Fibroblast of lung (primary cell): ENCODE measurements around the gene EEF1A2. TPM values are rescaled to one million over a fixed set of nuclear protein-coding genes. Genes with fewer than 3 reads are reported as not detected.
A peak's percentile ranks its signal among the peaks of the same experiment; 100 is the strongest.

Experiments
- DNase-seq, 2 donors: peaks; one replicate each; pipeline versions ENCODE4 v3.0.0 to v3.0.0-alpha.2; 2010; ENCODE audit warnings: low read depth in 2 of 2
- H2AFZ ChIP-seq: 2 replicates; pipeline ENCODE4 v1.5.1; 2012; ENCODE audit warnings: low read length, control low read depth, inconsistent platforms
- H3K27ac ChIP-seq: 2 replicates; pipeline ENCODE4 v1.5.1; 2011; ENCODE audit warnings: low read length, control low read depth; ENCODE audit not compliant: insufficient read depth
- H3K27me3 ChIP-seq: 2 replicates; pipeline ENCODE4 v1.5.1; 2011; ENCODE audit warnings: mild to moderate bottlenecking, low read length; ENCODE audit not compliant: control insufficient read depth, insufficient read depth
- H3K36me3 ChIP-seq: 2 replicates; pipeline ENCODE4 v1.5.1; 2011; ENCODE audit warnings: low read length; ENCODE audit not compliant: control insufficient read depth, insufficient read depth
- H3K4me1 ChIP-seq: 2 replicates; pipeline ENCODE4 v1.5.1; 2011; ENCODE audit warnings: low read length; ENCODE audit not compliant: control insufficient read depth, insufficient read depth; ENCODE audit errors: extremely low read depth
- H3K4me2 ChIP-seq: 2 replicates; pipeline ENCODE4 v1.5.1; 2011; ENCODE audit warnings: low read length, control low read depth; ENCODE audit not compliant: insufficient read depth; ENCODE audit errors: extremely low read depth
- H3K4me3 ChIP-seq, 4 experiments: fragments of 200-600 bp in 1 of 4; sonication (generic) in 1 of 4; replicated peaks in 1 of 4; 2 replicates each; pipeline ENCODE4 v1.5.1; 2011 to 2016; ENCODE audit warnings: low read length in 4 of 4, low read depth in 3 of 4, mild to moderate bottlenecking in 3 of 4, control low read depth in 2 of 4, inconsistent platforms in 1 of 4, mixed read lengths in 1 of 4; ENCODE audit not compliant: insufficient read depth in 1 of 4; ENCODE audit errors: control extremely low read depth in 1 of 4
- H3K79me2 ChIP-seq: 2 replicates; pipeline ENCODE4 v1.5.1; 2012; ENCODE audit warnings: mild to moderate bottlenecking, low read length, inconsistent platforms; ENCODE audit not compliant: control insufficient read depth, insufficient read depth
- H3K9ac ChIP-seq: 2 replicates; pipeline ENCODE4 v1.5.1; 2011; ENCODE audit warnings: mild to moderate bottlenecking, low read length, control low read depth; ENCODE audit not compliant: insufficient read depth
- H3K9me3 ChIP-seq: 2 replicates; pipeline ENCODE4 v1.5.1; 2012; ENCODE audit warnings: low read depth, low read length; ENCODE audit not compliant: control insufficient read depth, insufficient read depth
- H4K20me1 ChIP-seq: 2 replicates; pipeline ENCODE4 v1.5.1; 2011; ENCODE audit warnings: low read length; ENCODE audit not compliant: control insufficient read depth, insufficient read depth; ENCODE audit errors: extremely low read depth
- CTCF ChIP-seq, 2 donors: IDR thresholded peaks in 1 of 2; conservative IDR thresholded peaks in 1 of 2; 1 replicate in 1 of 2; 2 replicates in 1 of 2; pipeline ENCODE4 v1.5.1; 2011 to 2012; ENCODE audit warnings: low read length in 2 of 2, control low read depth in 1 of 2, inconsistent platforms in 1 of 2, low read depth in 1 of 2, mild to moderate bottlenecking in 1 of 2
- EZH2 ChIP-seq: IDR thresholded peaks from 2 replicates; pipeline ENCODE4 v1.5.1; 2012; ENCODE audit warnings: low read length, control low read depth, mild to moderate bottlenecking; ENCODE audit errors: missing control alignments
- polyA plus RNA-seq, 2 donors: library from polyadenylated mRNA; depleted of rRNA in 1 of 2; stranded (reverse) in 1 of 2; unstranded in 1 of 2; fragments of >200 nt; gene quantifications; 2 replicates each; pipeline ENCODE4 v1.2.1, GENCODE V29; 2011 to 2012; ENCODE audit warnings: missing spikeins in 1 of 2
- total RNA-seq: library from RNA; depleted of rRNA; stranded (reverse); fragments of >200 nt; gene quantifications from 2 replicates; pipeline ENCODE4 v1.2.1, GENCODE V29; 2014

The EEF1A2 gene
- total and polyA plus RNA-seq, 2 donors (not counting 1 experiment from before 2014, with no cell fraction given) = 0.16 to 1.7 TPM

GRCh38 chr20:63522091-63522868 lies 23.4 kb upstream of the EEF1A2 start:
- DNase-seq = no peak
- no peaks in the 10 kb centered on the region for H3K9me3 ChIP-seq
- no peaks in the 10 kb centered on the region for H4K20me1 ChIP-seq
- H3K9ac ChIP-seq = no peak overlapping the region
- H3K36me3 ChIP-seq = peaks cover 5% of the 10 kb centered on the region
- peak overlapping the region; percentile 87 for H3K4me2 ChIP-seq
- peaks cover 14% of the 10 kb centered on the region for H3K79me2 ChIP-seq
- peaks cover 2% of the 10 kb centered on the region for H3K4me1 ChIP-seq
- no peaks in the 10 kb centered on the region for H3K27me3 ChIP-seq
- peak overlapping the region; percentile 20 to 92 (median 38) for H3K4me3 ChIP-seq
- no peak for TF ChIP-seq EZH2
- no peak for TF ChIP-seq CTCF (conservative IDR thresholded peaks at IDR 0.05 in 1 of 2, IDR thresholded peaks at IDR 0.05 in 1 of 2; ENCODE audit: low read depth in 1 of 2, low read length in 2 of 2)
- no peak overlapping the region for H2AFZ ChIP-seq
- H3K27ac ChIP-seq = no peak overlapping the region

GRCh38 chr20:63521602-63522001 lies 22.7 kb upstream of the EEF1A2 start:
- Histone ChIP-seq H3K27ac (peak overlapping the region; percentile 79), H3K27me3 (no peaks in the 10 kb centered on the region), H3K4me2 (peak overlapping the region; percentile 75), H3K4me1 (peaks cover 2% of the 10 kb centered on the region), H2AFZ (no peak overlapping the region), H3K36me3 (peaks cover 5% of the 10 kb centered on the region), H3K79me2 (peaks cover 14% of the 10 kb centered on the region), H3K9ac (peak overlapping the region; percentile 81), H3K9me3 (no peaks in the 10 kb centered on the region), H4K20me1 (no peaks in the 10 kb centered on the region), H3K4me3 (peak overlapping the region; percentile 69 to 92 (median 92))
- no peak for DNase-seq
- TF ChIP-seq CTCF (conservative IDR thresholded peaks at IDR 0.05 in 1 of 2, IDR thresholded peaks at IDR 0.05 in 1 of 2; ENCODE audit: low read depth in 1 of 2, low read length in 2 of 2) = no peak
- TF ChIP-seq EZH2 = no peak

GRCh38 chr20:63520934-63521601 lies 22.2 kb upstream of the EEF1A2 start:
- H2AFZ ChIP-seq = no peak overlapping the region

More at GRCh38 chr20:63520934-63521601, 22.2 kb upstream of the EEF1A2 start:
- peak; percentile 50 to 65 for DNase-seq
- Histone ChIP-seq H3K4me2 (peak overlapping the region; percentile 75), H3K9me3 (no peaks in the 10 kb centered on the region), H3K27me3 (no peaks in the 10 kb centered on the region), H3K79me2 (peaks cover 14% of the 10 kb centered on the region), H3K27ac (peak overlapping the region; percentile 79), H3K36me3 (peaks cover 5% of the 10 kb centered on the region), H3K4me3 (peak overlapping the region; percentile 69 to 92 (median 92)), H4K20me1 (no peaks in the 10 kb centered on the region), H3K9ac (peak overlapping the region; percentile 81), H3K4me1 (peaks cover 2% of the 10 kb centered on the region)
- TF ChIP-seq CTCF (conservative IDR thresholded peaks at IDR 0.05 in 1 of 2, IDR thresholded peaks at IDR 0.05 in 1 of 2; ENCODE audit: low read depth in 1 of 2, low read length in 2 of 2) (no peak), EZH2 (no peak)
